ENCODE measurements around the gene ATP8A2. TPM values are rescaled to one million over a fixed set of nuclear protein-coding genes. Genes with fewer than 3 reads are reported as not detected.
"Not testable (repeated sequence)": the region's sequence is repeated elsewhere in the genome, so short reads cannot be mapped to it uniquely, and the experiment has no call there.

The ATP8A2 gene
- total RNA-seq, 1 donor from 2014 or later = 0.13 TPM

GRCh38 chr13:25541434-25542123 lies 169.8 kb downstream of the ATP8A2 start:
- no peak for DNase-seq (ENCODE audit: low read depth in 2 of 2)

DNA sequence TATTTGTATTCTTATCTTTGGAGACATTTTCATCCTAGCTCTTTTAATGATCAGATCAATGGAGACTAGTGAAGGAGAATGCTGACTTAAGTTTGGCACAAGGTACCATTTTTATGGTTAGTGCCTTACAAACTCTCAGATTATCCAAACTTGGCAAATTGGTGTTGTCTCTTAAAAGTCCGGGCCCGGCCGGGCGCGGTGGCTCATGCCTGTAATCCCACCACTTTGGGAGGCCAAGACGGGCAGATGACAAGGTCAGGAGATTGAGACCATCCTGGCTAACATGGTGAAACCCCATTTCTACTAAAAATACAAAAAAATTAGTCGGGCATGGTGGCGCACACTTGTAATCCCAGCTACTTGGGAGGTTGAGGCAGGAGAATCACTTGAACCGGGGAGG lies 177.2 kb downstream of the ATP8A2 start:
- not testable (repeated sequence) for DNase-seq (ENCODE audit: low read depth in 2 of 2)

DNA sequence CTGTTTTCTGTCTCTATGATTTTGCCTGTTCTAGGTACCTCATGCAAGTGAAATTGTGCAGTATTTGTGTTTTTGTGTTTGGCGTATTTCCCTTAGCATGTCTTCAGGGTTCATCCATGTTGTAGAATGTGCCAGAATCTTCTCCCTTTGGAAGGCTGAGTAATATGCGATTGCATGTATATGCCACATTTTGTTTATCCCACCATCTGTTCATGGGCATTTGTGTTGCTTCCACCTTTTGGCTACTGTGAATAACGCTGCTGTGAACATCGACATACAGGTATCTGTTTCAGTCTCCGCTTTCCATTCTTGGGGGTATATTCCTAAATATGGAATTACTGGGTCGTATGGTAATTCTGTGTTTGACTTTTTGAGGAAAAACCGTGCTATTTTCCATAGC lies 190.0 kb downstream of the ATP8A2 start:
- no peak for DNase-seq (ENCODE audit: low read depth in 2 of 2)

DNA sequence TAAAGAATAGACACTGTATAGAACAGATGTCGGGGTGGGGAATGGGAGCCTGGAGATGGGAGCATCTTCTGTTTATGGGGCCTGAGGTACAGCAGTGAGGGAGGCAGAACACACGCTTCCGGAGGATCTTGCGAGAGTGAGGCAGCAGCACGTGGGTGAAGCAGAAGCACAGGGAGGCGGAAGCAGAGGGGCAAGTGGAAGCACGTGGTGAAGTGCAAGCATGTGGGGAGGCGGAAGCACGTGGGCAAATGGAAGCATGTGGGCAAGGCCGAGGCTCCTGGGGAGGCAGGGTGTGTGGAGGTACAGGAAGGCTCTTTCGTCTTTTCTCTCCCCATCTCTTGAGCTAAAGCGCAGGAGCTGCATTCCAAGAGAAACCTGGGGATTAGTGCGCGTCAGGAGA lies 198.4 kb downstream of the ATP8A2 start:
- no peak for DNase-seq (ENCODE audit: low read depth in 2 of 2)

DNA sequence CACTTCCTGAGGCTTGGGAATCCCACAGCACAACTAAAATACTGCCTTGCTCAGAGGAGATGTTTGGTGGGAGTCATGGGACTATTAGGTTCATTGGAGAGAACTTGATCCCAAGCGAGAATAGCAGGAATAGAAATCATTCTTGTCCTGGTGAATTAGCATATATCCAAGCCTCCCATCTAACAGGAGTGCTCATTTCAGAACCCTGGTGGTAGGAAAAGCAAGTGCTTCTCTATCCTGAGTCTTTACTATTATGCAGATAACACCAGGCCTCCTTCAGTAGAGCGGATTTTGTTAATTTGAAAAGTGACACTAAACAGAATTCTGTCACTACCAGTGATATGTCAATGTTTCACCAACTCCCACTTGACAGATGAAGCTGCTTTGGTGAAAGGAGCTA lies 199.5 kb downstream of the ATP8A2 start:
- DNase-seq (ENCODE audit: low read depth in 2 of 2) = no peak

- not testable (repeated sequence) for DNase-seq (ENCODE audit: low read depth in 2 of 2)
These were observed 200.4 kb downstream of the ATP8A2 start for GRCh38 chr13:25572171-25572570.

DNA sequence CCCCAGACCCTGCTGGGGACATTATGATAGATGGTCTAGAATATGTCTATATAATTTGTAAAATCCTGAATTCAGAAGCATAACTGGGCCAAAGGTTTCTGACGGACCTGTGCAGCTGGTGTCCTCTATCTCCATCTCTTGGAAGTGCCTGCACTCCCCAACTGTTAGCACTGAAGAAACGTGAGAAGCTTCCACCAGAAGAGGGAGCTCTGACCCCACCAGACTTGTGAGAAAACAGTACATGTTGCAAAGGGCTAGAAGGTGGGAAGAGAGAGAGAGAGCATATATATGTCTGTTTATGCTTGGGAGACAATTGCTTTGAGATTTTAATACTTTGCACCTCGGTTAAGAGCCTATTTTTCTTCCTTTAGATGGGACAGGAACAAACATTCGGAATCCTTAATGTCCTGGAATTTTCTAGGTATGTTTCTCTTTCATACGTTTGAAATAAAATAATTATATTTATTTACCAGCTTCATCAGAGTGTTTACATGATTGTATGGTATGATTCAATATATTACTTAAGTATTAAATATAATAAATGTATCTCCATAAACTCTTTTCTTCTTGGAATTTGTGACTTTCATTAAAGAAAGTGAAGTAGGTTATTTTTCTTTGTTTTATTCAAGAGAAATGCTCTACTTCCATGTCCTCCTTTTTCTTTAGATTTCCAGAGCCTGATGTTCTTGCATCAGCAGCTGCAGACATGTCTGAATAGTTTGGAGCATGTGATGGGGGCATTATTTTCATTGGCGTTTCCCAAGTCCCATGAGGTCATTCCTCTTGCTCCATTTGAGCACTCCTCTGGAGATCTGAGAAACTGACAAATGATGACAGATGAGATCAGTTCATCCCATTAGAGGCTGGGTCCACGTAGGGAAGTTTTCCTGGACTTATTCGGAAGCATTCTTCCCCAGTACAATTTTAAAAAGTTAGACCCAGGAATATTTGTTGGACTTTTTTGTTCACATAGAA lies 202.9 kb downstream of the ATP8A2 start:
- peak; percentile 71 to 82 for DNase-seq (ENCODE audit: low read depth in 2 of 2)

- no peak for DNase-seq (ENCODE audit: low read depth in 2 of 2)
These were observed 203.8 kb downstream of the ATP8A2 start for GRCh38 chr13:25575562-25575961.

DNA sequence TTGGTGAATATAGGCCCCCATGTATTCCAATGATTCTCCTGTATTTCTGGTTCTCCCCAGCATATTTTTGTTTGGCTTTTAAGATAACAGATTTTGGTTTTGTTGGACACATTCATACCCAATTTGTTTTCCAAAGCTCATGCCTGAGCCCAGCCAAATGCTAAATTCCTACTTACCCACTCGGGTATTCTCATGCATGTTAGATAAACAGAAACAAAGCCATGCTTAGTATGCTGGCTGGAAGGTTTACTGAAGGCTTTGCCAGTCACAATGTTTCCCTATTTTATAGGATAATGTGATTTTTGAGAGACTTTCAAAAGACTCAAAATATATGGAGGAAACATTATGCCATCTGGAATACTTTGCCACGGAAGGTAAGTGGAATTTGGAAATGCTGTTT lies 206.8 kb downstream of the ATP8A2 start:
- DNase-seq (ENCODE audit: low read depth in 2 of 2) = no peak

GRCh38 chr13:25579221-25579620 lies 207.4 kb downstream of the ATP8A2 start:
- DNase-seq (ENCODE audit: low read depth in 2 of 2) = no peak

DNA sequence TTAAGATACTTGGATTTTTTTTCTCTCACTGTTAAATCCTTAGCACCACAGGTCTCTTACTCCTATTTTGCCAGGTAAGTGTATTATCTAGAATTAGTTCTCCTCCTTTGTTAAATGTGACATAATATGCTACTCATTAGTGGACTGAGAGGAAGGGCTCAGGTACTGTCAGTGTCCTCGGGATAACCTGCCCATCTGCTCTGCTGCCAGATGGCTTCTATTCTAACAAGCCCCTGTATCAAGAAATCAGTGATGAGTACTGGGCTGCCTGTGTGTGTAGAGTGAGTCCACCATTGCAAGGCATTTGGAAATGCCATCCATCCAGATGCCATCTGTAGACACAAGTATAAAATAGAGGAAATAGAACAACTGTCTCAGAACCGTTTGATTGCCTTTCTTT lies 209.6 kb downstream of the ATP8A2 start:
- DNase-seq (ENCODE audit: low read depth in 2 of 2) = no peak

GRCh38 chr13:25584087-25584486 lies 212.3 kb downstream of the ATP8A2 start:
- no peak for DNase-seq (ENCODE audit: low read depth in 2 of 2)

GRCh38 chr13:25585000-25585399 lies 213.2 kb downstream of the ATP8A2 start:
- DNase-seq (ENCODE audit: low read depth in 2 of 2) = no peak

DNA sequence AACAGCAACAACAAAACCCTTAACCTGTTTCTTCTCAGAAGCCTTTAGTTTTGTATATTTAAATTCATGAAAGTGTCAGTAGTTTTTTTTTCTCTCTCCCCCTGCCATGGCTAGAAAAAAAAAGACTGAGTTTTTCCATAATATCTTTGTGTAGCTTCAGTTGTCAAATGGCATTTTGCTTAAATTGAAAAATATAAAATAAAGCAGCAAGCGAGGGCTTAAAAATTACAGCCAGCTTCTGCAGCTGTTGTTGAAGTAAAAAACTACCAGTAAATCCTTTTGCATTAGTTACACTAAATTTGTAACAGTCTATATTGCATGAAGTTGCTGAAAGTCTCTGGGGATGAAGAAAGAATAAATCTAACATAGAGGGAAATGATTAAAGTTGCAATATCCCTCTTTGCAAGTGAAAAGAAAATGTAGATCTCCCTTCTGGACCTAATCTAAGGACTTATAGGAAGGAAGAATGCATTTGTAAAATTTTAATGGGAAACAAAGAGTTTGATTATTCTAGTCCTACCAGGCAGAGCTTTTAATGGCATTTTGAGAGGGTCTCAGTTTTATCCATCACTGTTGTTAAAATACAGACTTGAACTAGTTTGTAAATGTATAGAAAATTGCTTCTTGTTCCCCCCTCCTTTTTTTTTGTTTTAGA lies 215.7 kb downstream of the ATP8A2 start:
- DNase-seq (ENCODE audit: low read depth in 2 of 2) = no peak

DNA sequence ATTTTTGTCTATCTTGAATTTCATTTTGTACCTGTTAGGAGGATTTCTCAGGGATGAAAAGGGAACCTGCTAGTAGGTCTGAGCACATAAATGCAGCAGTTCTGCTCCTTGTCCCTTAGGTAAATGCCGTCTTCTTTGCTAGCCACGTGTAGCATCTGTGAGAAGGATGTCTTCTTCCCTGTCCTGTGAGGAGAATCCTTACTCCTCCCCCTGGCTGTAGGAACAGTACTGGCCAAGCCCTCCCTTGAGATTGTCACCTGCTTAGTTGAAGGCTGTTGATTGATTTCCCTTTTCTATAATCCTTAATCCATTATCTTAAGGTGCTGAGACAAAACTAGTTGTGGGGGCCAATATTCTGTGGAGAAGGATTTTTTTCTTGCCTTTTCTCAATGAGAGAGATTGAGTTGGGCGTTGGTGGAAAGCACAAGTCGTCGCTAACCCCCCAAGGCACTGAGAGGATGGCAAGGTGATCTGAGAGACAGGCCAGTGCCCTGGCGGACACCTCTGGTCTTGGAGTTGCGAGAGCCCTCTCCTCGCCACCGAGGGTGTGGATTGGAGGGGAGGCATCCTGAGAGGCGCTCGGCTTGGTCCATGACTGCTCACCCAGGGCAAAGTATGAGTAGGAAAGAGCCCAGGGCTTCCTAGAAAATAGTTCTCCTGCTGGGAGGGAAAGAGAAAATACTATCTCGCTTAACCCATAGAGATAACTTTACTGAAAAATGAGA lies 216.7 kb downstream of the ATP8A2 start:
- DNase-seq (ENCODE audit: low read depth in 2 of 2) = no peak

- DNase-seq (ENCODE audit: low read depth in 2 of 2) = no peak
These were observed 226.6 kb downstream of the ATP8A2 start for GRCh38 chr13:25598421-25598820.

GRCh38 chr13:25602176-25602575 lies 230.4 kb downstream of the ATP8A2 start:
- no peak for DNase-seq (ENCODE audit: low read depth in 2 of 2)

DNA sequence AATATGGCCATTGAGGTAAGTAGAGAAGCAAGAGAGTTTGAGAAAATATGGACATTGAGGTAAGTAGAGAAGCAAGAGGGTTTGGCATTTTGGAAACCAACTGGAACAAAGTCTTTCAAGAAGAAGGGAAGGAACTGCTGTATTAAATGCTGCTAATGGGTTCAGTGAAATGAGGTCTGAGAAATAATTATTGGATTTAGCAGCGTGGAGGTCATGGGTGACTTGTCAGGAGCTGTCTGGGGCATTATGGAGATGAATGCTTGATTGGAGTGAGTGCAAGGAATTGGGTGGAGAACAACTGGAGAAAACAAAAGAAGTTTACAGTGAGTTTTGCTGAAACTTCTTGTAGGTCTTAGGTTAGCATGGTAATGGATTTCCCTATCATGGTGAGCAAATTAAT lies 232.3 kb downstream of the ATP8A2 start:
- DNase-seq (ENCODE audit: low read depth in 2 of 2) = no peak

GRCh38 chr13:25607096-25607495 lies 235.3 kb downstream of the ATP8A2 start:
- no peak for DNase-seq (ENCODE audit: low read depth in 2 of 2)

DNA sequence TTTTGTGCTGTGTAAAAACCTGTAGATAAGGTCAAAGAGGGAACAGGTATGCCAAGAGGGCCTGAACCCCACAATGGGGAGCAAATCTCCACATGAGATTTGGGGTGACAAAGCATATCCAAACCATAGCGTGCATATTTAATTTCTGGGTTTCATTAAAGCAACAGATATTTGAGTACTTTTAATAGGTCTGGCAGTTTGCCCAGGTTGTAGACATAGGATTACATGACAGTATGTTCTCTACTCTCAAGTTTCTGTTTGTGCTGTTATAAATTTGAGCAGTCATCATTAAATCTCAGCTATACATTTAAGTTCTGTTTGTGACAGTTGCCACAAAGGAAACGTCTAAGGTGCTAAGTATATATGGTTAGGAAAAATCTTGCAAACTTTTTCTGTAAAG lies 236.4 kb downstream of the ATP8A2 start:
- DNase-seq (ENCODE audit: low read depth in 2 of 2) = no peak

- no peak for DNase-seq (ENCODE audit: low read depth in 2 of 2)
These were observed 244.9 kb downstream of the ATP8A2 start for GRCh38 chr13:25616674-25617073.

DNA sequence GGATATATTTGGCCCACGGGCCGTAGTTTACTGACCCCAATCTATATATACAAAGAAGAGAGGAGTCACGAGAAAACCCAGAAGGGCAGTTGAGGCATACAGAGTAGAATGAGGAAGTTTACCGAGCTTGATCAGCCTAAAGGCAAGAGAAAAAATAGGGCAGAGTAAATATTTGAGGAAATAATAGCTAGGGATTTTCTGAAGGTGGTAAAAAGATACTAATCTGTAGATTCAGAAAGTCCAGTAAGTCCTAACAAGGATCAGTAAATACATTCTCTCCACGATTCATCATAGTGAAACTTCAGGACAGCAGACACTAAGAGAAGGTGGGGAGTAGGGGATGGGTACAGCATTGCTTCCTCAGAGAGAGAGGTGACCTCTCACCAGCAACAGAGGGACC lies 248.1 kb downstream of the ATP8A2 start:
- no peak for DNase-seq (ENCODE audit: low read depth in 2 of 2)

Data from dermis microvascular lymphatic vessel endothelial cell (primary cell).